DLD1 (cell line): ENCODE measurements around the gene GFPT2.

ENCODE experiments used
- in situ Hi-C: cut with HindIII; loops from 2 replicates; pipeline ENCODE4 v1.10.0; 2017; ENCODE audit warnings: low sequenced_read_pairs

GFPT2 gene

DNA sequence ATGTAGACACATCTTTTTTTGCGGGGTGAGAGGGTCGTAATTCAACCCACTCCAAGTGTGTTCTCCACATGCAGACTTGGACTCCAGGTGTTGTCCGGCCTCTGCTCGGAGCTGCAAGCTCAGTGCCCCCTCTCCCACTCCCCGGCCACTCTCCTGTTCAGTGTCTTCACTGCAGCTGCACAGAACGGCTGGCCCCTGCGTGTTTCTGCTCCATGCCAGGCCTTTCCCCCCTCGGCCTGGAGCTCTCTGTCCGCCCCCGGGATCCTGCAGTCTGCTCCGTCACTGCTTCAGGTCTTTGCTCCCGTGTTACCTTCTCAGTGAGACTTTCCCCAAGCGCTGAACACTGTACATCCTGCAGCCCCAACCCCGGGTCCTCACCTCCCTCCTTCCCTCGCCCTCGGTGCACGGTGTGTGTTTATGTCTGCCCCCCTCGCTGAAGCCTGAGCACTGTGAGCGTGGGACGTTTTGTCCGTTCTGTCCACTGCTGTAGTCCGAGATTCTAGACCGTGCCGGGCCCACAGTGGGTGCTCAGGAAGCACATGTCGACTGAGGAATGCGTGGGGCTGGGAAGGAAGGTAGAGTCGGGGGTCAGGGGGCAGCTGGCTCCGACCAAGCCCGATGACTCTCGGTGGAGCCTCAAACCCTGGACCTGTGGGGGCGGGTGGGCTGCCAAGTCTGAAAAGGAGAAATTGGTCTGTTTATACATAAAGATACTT lies 26.4 kb upstream of the GFPT2 start:
- in situ Hi-C loops: loop anchor here (5.0 kb wide), 1 partner anchor 52 kb away; no protein-coding TSS in a partner anchor

DNA sequence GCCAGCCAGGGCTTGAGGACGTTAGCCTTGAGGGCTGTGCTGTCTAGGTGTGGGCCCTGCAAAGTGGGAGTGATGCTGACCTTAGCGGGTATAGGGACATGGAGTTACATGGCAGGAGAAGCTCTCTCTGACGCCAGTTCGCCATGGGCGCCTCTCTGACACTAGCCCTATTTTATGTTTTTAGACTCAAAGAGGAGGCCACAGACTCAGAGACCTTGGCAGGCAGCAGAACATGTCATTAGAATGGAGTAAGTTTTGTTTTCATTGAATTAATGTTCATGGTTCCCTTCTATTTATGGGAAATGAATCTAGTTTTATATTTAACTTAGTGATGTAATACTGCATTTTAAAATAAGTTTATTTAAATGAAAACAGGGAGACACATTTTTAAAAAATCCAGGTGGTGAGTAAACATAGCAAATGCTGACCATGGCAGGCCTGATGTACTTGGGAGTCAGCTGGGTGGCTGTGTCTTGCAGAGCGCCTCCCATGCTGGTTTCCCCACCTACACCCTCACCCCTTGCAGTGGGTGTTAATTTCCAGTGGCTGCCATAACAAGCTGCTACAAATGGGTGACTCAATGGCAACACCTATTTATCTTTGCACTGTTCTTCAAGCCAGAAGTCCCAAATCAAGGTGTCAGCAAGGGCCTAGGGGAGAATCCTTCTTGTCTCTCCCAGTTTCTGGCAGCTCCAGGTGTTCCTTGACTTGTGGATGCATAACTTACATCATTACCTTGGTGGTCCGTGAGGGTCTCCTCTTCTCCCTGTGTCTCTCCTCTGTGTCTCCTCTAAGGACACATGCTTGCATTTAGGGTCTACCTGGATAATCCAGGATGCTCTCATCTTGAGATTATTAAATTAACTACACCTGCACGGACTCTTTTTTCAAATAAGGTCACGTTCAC lies 25.6 kb upstream of the GFPT2 start:
- in situ Hi-C loops: no loop called here

DNA sequence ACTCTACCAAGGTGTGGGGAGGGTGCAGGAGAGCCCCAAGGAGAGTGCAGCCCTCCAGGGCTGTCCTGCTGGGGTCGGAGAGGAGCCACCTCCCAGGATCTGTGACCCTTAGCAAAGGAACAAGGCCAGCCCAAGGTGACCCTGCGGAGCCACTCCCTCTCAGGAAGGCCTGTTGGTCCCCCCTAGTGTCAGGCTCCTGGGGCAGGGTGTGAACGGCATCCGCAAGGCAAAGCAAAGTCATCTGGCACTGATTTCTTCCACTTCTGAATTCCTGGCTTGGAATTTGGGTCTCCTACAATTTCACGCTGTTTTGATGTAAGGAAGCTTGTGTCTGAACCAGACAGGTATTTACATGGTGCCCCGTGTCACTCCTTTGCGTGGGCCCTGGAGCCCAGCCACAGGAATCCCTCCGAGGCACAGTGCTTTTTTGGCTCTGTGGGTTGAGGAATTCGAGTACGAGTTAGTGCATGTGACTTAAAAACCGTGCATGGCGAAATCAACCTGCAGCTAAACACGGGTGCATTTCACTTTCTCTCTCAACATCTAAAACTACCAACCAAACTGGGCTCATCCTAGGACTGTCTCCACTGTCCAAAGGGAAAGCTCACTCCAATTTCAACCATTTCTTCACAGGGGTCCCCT lies 24.5 kb upstream of the GFPT2 start:
- in situ Hi-C loops: no loop called here

DNA sequence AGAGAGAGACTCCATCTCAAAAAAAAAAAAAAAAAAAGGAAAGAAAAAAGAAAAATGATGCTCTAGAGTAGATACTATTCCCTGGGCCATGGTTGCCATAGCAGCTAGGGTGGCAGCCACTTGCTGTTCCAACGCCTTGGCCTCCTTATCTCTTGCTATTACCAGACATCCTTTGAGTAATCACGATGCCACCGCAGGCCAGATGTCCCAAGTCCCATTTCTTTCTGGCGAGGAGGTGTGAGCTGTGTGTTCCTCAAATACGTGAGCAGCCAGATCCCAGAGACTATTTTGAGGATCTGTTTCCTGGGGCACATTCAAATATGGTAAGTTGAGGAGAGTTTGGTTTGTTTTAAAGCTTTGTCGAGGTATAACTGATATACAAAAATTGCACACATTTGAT lies 23.4 kb upstream of the GFPT2 start:
- in situ Hi-C loops: no loop called here

DNA sequence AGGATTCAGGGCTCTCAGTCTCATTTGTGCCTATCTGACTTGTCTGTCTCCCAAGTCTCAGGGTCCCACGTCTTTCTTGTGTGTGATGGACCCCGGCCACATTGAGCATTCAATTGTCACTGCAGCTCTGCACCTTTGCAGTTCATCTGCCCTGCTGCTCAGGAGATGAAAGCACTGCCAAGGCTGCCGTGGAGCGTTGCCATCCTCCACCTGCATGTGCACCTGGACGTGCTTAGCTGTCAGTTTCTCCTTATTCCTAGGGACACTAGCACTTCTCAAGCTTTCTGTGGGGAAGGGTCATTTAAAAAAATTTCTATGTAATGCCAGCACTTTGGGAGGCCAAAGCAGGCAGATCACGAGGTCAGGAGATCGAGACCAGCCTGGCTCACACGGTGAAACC lies 22.8 kb upstream of the GFPT2 start:
- in situ Hi-C loops: no loop called here

DNA sequence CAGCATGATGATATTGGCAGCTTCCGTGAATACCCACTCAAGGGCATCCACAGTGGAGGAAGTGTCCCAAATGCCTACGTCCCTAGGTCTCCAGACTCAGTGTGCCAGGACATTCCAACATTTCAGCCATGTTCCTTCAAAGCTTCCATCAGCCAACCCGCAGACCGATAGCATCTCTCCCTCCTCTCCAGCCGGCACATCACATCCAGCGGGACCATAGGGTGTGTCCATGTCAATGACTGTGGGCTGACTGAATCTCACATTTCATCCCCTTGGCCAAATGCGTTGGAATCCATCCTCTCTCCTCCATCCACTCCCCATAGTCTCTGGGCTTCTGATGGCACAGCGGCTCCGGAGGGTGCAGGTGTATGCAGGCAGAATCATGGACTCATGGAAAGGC lies 22.2 kb upstream of the GFPT2 start:
- in situ Hi-C loops: no loop called here

DNA sequence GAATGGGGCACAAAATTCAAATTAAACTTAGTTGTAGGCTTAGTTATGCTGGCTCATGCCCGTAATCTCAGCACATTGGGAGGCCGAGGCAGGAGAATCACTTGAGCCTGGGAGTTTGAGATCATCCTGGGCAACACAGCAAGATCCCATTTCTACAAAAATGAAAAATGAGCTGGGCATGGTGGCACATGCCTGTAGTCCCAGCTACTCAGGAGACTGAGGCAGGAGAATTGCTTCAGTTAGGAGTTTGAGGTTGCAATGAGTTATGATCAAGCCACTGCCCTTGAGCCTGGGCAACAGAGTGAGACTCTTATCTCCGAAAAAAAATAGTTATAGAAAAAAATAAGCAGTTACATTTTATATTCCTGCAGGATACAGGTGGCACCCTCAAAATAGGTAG lies 20.7 kb upstream of the GFPT2 start:
- in situ Hi-C loops: no loop called here

DNA sequence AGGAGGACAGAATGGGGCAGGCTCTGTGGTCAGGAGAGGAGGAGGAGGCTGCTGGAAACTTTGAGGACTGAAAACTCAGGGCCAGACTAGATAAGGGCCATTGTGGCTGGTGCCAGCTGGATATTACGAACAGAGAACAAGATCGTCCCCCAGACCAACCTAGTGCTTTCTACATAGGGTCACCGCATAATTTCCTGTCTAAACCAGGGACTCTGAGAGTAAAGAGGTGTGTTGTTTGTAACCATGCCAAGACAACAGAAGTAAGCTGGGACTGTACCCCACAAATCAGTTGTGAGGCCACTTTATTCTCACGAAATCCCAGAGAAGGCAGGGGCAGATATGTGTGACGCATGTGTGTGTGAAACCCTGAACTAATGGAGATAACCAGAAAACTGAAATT lies 20.3 kb upstream of the GFPT2 start:
- in situ Hi-C loops: no loop called here

DNA sequence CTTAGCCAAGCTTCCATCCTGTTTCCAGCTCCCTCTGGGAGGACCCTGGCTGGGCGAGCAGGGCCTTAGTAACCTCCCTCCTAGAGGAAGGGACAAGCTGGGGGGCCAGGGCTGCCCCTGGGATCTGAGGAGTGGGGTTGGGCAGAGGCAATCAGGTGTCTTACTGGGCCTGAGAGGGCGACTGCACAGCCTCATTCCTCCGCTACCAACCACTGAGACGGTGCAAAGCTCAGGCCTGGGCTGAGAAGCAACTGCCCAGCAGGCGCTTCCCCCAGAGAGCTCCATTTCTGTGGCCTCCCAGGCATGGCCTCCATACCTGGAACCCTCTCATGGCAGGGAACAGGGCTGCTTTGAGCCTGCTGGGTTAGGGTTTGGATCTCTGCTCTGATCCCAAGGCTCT lies 18.8 kb upstream of the GFPT2 start:
- in situ Hi-C loops: no loop called here

DNA sequence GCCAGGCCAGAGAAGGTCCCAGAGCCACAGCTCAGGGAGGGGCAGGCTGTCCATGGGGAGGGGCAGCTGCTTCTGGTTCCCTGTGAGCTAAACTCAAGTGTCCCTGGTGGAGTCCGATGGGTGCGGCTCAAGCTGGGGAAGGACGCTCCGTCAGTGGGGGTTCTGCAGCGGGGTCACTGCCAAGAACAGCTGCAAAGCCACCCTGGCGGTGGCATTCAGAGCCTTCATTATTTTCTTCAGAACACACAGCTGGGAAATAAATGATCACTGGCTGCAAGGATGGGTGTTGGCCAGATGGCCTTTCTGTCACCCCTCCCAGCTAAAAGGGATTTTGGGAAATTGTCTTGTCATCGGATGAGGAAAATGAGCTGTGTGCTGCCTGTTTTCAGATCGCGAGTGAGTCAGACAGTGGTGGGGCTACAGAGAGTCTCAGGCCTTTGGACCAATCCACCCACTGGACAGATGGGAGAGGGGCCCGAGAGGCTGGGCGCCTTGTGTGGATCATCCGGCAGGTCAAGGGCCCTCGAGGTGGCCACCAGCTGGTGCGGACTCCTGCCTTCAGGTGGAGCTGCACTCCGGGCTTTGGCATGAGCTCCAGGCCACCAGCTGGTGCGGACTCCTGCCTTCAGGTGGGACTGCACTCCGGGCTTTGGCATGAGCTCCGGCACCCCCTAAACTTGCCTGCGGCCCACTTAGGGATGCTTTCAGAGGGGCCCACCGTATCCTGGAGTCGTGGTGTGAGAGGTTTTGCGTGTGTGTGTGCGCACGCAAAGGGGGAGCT lies 17.9 kb upstream of the GFPT2 start:
- in situ Hi-C loops: no loop called here

DNA sequence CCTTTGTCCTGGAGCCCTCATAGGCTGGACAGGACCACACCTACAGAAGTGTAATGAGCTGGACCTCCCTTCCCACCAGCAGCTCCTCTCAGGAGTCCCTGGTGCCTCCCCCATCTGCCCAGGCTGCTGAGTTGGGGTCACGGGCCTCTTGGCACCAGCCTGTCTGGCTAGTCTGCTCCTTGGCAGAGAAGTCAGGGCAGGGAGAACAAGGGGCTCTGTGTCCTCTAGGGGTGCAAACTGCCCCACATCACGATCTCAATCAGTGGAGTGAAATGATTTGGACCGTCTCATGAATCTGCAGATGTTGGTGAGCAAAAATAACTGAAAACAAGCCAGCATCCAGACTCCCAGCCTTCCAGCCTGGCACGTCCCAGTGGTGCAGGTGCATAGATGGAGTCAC lies 14.9 kb upstream of the GFPT2 start:
- in situ Hi-C loops: no loop called here

DNA sequence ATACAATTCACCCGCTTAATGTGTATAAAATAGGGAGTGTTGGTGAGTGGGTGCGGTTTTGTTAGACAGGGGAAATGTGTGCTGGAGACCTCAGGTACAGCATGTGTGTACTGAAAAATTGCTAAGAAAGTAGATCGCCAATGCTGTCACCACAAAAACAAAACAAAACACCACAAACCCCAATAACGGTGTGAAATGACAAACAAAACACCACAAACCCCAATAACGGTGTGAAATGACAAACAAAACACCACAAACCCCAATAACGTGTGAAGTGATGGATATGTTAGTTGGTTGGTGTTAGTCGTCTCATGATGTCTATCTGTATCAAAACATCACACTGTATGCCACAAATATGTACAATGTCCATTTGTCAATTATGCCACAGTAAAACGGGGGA lies 14.2 kb upstream of the GFPT2 start:
- in situ Hi-C loops: no loop called here

DNA sequence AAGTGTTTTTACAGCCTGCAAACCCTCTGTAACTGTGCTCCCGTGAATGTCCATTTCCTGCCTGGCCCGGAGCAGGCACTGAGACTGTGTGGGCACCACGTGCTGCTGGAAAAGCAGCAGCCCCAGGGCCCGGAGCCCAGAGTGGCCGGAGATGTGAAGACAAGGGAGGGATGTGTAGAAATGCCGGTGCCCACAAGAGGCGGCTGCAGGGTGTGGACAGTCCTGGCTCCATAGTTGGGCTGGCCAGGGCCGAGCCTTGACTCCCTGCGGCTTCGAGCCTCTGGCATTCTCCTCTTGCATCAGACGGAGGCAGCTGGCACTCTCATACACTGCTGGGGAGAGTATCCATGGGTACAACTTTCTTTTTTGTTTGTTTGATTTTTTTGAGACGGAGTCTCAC lies 13.2 kb upstream of the GFPT2 start:
- in situ Hi-C loops: no loop called here

DNA sequence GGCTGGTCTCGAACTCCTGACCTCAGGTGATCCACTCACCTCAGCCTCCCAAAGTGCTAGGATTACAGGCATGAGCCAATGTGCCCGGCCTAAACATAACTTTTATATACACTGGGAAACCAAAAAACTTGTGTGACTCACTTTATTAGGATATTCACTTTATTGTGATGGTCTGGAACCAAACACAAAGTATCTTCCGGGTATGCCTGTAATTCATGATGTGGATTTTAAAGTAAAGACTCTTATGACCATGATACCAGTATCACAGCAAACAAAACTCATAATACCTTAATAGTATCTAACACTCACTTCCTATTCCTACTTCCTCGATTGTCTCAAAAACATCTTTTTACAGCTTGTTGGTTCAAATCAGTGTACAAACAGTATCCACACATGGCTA lies 12.7 kb upstream of the GFPT2 start:
- in situ Hi-C loops: no loop called here

DNA sequence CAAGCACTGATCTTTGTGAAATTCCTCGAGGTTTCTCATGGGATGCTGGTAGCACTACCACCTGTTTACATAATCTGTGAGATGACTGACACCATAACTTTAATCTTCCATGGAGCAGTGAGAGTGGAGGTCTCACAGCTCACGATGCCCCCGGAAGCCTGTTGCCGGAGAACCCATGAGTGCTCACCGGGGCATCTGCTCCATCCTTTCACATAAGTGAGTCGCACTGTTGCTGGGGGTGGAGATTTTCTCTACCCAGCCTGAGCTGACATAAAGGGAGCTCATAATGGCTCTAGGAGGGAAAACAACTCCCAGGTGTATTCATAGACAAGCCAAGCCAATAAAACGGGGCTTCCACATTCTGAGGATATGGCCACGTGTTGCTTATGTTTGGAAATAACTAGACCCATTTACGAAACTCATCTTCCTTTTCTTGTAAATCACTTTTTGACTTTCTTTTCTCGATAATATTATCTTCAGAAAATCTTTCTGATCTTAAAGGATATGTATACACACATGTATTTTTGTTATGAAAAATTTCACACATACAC lies 11.2 kb upstream of the GFPT2 start:
- in situ Hi-C loops: no loop called here

DNA sequence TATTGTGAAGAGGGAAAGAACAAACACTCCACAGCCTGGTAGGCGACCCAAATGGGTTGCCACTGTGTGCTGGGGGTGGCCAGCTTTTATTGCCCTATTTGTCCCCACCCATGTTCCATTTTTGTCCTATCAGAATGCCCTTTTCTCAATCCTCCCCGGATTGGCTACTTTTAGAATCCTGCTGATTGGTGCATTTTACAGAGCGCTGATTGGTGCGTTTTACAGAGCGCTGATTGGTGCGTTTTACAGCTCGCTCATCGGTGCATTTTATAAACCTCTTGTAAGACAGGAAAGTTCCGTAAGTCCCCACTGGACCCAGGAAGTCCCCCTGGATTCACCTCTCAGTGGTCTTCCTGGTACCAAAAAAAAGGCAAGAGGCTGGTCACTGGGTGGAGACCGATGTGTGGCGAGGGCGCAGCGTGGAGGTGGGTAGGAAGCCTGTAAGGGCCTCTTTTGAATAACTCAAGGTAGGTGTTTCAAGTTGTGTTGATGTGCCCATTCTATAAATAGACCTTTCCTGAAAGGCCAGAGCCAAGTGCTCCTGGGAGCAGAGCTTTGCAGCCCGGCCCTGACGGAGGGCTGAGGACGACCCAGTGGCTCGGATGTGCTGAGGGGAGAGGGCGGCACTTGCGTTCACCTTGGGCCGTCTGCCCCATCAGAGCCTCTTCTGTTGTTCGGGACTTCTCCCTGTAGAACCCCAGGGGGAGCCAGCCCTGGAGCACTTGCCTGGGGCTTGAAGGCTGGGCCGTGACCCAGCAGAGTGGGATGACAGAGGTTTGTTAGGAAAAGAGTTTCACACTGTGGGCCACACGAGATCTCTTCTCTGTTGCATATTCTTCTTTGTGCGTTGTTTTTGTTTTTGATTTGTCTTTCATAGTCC lies 7.2 kb upstream of the GFPT2 start:
- in situ Hi-C loops: no loop called here

DNA sequence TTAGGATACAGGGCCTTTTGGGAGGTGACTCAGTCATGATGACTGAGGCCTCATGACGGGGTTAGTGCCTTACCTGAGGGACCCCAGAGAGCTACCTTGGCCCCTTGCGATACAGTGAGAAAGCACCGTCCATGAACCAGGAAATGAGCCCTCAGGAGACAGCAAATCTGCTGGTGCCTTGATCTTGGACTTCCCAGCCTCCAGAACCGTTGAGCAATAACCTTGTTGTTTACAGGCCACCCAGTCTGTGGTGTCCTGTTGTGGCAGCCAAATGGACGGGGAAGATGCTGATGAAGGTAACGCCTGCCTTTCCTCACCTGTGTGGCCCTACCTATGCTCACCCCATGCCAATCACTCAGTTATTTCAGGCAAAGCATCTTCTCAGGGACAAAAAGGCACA lies 5.6 kb upstream of the GFPT2 start:
- in situ Hi-C loops: no loop called here

DNA sequence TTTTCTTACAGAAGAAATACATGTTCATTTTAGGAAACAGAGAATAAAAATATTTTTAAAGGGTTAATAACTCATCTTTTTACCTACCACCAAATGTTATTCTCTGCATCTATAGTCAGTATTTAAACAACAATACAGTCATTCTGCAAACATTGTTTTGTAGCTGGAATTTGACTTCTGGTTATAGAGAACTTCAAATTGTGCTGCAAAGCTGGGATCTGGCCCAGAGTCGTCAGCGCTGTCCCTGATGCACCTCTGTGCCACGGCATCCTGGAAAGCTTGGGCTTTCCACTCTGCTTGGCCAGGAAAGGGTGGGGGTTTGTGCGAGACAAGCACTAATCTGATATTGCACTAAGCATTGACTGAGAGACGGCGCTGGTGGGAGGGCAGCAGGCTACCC lies 5.0 kb upstream of the GFPT2 start:
- in situ Hi-C loops: no loop called here

DNA sequence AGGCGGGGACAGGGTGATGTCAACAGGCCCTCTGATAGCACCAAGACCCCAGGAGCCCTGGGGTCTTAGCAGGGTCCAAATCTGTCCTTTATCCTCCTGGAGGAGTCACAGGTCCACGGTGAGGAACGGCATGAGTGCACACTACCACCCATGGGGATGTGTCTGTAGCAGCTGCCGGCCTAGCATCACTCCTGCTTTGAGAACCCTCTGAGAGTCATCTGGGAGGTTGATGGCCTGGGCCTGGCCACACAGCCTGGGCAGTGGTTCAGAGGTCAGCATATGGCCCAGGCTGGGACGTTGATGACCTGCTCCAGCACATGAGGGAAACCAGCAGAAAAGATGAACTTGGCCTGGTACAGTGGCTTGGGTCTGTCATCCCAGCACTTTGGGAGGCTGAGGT lies 1.8 kb upstream of the GFPT2 start:
- in situ Hi-C loops: no loop called here

DNA sequence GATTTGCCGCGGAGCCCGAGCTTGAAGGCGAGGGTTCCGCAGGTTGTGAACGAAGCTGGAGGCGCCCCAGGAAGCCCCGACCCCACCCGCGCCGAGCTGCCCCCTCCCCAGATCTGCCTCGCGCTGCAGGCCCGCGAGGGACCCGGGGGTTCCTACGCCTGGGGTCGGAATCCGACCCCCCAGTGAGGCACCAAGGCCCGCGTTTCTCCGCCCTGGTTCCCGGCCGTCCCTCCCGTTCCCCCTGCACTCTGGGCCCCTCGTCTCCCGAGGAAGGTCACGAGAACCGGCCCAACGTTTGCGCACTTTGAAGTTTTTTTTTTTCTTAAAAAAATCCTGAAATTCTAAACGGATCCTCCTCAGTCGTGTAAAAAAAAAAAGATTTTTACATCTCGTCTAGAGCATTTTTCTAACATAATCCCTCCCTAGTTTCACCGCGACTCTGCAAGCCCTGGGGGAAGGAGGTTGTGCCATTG lies 880 bp upstream of the GFPT2 start:
- in situ Hi-C loops: no loop called here
